ENCODE data around the gene ZFR2.
"Not testable (repeated sequence)": the region's sequence is repeated elsewhere in the genome, so short reads cannot be mapped to it uniquely, and the experiment has no call there.

ZFR2 gene

DNA sequence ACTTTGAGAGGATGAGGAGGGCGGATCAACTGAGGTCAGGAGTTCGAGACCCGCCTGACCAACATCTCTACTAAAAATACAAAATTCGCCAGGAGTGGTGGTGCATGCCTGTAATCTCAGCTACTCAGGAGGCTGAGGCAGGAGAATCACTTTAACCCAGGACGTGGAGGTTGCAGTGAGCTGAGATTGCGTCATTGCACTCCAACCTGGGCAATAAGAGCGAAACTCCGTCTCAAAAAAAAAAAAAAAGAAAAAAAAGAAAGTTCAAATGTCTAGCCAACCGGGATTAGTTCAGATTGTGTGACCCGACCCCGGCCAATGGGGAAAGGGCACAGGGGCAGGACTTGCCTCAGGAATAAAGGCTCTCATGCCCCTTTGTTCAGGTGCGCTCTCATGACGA lies 5.9 kb upstream of the ZFR2 start:
- DNase-seq (ENCODE audit: low read depth, low spot score), result not testable (repeated sequence)

DNA sequence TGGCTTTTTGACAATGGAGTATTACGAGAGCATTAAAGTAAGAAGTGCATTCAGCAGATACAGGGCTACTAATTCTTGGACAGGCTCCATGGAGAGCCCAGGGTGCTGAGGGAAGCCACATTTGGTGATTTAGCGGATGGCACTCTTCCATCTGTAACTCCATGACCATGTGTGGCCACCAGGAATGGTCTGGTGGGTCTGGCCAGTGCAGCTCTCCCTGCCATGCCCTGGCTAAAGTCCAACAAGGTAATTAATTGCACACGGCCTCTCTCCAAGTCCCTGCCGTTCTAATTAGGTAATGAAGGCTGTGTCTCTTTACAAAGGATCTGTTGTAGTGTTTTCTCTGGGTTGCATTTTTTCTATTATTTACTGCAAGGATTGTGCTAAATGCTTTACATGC lies 4.3 kb upstream of the ZFR2 start:
- no peak for DNase-seq (ENCODE audit: low read depth, low spot score)

DNA sequence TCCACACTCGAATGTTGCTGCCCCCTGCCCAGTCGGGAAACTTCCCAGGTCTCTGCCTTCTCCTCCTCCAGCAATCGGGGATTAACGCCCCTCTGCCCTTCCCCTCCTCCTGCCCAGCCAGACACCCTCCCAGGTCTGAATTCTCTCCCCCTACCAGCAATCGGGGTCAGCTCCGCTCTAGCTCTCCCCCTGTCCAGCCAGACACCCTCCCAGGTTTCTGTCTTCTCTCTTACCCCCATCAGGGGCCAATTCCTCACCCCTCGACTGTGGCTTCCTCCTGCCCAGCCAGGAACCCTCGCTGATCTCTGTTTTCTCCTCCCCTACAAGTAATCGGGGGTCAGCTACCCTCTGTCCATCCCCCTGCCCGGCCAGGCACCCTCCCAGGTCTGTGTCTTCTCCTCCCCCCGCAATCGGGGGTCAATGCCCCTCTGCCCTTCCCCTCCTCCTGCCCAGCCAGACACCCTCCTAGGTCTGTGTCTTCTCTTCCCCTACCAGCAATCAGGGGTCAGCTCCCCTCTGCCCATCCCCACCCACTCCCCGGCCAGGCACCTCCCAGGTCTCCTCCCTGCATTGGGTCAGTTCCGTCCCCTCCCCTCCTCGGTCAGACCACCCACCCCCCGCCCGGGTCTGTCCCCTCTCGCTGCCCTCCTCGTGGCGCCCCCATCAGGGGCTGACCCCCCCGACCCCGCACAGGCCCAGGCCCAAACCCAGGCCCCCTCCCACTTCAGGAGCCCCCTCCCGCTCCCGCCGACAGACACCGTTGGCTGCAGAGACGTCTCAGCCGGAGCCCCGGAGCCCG lies 668 bp downstream of the ZFR2 start:
- no peak for DNase-seq (ENCODE audit: low read depth, low spot score)

DNA sequence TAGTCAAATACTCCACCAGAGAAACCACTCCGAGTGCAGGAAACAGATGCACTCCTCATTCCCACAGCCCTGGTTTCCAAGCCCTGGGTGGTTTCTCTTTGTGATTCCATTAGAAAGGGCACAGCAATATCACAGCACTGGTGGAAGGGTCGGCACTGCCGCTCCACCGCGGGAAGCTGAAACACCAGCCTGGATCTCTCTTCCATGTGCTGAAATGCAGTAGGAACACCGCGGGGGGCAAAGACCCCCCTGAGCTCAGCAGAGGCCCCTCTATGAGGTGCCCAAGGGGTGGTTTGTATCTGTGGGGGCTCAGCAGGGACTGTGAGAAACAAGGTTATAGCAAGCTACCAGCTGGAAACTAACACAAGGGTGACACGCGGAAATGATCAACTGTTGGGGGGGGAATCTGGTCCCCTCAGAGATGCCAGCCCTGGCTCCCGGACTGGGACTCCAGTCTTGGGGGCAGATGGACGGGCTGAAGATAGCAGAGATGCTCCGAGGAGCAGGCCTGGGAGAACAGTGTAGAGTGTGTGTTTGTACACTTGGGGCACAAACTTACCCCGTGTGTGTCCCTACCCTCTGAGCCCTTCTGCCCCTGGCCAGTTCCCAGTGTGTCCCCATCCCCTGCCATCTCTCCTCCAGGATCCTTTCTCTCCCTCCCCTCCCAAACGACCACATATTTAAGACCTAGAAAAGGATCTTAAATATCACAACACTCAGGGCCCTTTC lies 1.8 kb downstream of the ZFR2 start:
- no peak for DNase-seq (ENCODE audit: low read depth, low spot score)

DNA sequence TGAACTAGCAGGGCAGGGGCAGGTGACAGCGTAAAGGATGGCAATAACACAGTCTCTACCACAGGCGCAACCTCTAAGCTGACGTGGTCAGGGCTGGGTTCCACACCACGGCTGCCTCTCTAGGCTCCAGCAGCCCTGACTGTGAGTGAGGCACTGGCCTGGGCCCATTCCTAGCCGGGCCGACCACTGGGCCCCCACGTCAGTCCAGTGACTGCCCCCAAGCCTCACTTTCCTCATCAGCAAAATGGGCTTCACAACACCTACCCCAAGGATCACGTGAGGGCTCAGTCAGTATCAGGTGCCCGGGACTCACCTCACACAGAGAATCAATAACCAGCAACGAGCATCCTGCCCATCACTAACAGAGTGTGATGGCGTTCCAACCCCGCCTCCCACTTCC lies 5.2 kb downstream of the ZFR2 start:
- no peak for DNase-seq (ENCODE audit: low read depth, low spot score)

DNA sequence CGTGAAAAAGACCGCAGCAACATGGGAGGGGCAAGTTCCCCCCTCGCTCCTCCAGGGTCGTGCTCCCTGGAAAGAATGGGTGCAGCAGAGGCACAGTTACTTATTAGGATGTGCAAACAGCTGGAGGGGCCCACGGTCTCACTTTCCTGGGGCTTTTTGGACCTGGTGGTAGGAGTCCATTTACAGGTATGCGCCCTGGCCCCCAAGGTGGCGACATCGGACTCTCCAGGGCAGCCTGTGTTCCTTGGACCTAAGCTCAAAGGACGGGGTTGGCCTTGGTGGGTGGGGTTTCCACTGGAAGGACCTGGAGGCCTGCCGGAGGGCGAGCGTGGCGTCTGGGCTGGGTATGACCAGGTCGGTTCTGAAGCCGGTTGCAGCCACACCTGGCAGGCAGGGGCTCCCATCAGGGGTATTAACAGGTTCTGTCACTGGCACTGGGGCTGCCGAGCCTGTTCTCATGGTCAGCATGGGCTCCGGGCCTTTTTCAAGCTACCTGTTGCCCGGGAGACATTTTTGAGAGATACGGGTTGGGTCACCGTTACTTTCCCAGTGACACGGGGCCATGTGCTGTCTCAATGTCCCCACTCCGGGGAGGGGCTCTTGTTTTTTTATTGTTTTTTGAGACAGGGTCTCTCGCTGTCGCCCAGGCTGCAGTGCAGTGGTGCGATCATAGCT lies 5.9 kb downstream of the ZFR2 start:
- DNase-seq (ENCODE audit: low read depth, low spot score), result no peak

DNA sequence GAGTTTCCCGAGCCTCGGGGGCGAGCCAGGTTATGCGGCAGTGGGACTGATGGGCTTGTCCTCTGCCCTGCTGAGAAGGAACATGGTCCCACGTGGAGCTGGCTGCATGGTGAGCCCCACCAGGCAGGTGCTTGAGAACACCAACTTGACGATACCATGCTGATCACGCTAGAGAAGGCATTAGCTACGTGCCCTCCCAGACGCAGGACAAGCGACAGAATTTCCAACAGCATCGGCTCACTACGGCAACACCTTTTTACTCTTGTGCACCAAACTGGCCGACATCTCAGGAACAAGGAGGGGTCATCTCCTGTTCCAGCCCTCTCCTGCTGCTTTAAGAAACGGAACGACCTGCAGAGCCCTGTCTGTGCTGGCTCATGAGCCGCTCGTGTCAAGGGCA lies 8.3 kb downstream of the ZFR2 start:
- no peak for DNase-seq (ENCODE audit: low read depth, low spot score)

DNA sequence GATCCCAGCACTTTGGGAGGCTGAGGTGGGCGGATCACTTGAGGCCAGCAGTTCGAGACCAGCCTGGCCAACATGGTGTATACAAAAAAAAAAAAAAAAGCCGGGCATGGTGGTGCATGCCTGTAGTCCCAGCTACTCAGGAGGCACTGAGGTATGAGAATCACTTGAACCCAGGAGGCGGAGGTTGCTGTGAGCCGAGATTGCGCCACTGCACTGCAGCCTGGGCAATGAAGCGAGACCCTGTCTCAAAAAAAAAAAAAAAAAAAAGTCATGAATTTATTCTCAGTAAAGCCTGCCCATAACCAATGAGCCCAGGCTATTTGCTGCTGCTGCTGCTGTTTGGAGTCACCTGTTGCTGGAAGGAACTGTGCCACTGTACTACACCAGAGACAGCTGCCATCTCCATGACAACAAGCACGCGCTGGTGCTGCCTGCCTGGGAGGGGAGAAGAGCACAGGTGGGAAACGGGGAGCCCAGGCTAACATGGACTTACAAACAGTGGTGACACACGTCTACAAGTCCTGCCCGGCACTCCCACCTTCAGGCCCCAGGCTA lies 11.3 kb downstream of the ZFR2 start:
- DNase-seq (ENCODE audit: low read depth, low spot score), result no peak

DNA sequence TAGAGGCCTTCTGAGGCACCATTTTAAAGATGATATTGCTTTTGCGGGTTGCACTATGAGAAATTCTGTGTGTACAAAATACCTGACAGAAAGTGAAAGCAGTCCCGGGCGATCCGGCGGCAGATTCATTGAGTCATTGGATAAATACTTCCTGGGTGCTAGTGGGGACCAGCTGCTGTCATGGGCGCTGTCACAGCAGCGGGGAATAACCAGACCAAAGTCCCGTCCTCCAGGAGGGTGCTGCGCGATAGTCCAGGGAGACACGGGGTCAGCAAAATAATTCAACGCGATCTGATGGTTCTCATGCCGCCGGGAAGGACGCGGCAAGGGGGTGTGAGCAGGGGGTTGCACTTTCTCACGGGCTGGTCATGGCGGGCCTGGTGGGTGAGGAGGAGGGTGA lies 13.5 kb downstream of the ZFR2 start:
- DNase-seq (ENCODE audit: low read depth, low spot score), result no peak

DNA sequence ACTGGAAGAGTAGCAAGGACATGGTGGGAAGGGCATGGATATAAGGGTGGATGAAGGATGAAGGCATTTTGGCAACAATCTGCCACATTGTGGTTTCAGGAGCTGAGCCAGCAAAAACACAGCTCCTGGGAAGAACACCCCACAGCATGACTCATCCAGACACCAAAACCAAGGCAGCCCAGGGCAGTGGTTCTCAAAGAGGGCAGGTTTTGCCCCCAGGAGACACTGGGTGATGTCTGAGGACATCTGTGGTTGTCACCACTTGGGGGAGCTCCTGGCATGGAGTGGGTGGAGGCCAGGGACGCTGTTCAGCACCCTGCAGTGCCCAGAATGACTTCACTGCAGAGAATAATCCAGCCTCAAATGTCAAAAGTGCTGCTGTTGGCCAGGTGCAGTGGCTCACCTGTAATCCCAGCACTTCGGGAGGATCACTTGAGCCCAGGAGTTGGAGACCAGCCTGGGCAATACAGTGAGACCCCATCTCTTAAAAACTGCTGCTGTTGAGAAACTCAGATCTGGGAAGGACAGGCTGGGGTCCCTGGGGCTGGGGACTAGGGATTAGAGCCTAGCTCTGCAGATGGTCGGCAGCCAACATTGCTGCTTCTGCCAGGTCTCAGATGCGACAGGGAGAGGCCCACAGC lies 16.1 kb downstream of the ZFR2 start:
- DNase-seq (ENCODE audit: low read depth, low spot score), result no peak

DNA sequence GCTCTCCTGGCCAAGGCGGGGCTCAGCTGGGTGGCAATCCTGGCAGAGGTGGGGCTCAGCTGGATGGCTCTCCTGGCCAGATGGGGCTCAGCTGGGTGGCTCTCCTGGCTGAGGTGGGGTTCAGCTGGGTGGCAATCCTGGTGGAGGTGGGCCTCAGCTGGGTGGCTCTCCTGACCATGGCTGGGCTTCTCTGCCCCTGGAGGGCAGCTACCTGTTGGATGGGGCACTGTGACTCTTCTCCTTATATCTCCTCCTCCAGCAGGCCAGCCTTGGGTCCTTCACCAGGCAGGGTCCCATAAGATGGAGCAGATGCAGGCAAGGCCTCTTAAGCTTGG lies 16.7 kb downstream of the ZFR2 start:
- DNase-seq (ENCODE audit: low read depth, low spot score), result no peak

DNA sequence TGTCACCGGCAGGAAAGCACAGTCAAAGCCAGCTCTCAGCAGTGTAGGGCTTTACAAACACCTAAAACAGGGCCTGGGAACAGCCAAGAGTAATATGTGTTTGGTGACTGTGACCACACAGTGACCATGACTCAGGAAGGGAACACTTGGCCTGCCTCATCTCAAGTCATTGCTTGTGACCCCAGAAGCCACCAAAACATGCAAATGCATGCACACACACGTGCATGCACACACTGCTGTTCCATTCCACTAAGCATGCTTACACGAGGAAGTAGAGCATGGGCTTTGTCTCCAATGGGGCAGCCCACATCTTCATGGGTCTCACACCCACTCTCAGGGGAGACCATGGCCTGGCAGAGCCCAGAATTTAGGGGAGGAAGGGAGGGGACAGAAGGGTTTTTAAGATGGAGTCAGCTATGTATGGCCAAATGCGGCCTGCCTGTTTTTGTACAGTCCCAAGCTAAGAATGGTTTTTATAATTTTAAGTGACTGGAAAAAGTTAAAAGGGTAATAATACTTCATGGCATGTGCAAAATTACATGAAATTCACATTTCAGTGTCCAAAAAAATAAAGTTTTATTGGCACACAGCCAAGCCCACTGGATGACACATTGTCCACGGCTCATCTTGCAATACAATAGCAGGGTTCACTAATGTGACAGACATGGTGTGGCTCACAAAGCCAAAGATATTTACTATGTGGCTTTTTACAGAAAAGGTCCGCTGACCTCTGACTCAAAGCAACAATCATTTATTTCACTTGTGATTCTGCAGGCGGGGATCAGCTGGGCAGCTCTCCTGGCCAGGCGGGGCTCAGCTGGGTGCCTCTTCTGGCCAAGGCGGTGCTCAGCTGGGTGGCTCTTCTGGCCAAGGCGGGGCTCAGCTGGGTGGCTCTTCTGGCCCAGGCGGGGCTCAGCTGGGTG lies 17.3 kb downstream of the ZFR2 start:
- DNase-seq (ENCODE audit: low read depth, low spot score), result no peak

DNA sequence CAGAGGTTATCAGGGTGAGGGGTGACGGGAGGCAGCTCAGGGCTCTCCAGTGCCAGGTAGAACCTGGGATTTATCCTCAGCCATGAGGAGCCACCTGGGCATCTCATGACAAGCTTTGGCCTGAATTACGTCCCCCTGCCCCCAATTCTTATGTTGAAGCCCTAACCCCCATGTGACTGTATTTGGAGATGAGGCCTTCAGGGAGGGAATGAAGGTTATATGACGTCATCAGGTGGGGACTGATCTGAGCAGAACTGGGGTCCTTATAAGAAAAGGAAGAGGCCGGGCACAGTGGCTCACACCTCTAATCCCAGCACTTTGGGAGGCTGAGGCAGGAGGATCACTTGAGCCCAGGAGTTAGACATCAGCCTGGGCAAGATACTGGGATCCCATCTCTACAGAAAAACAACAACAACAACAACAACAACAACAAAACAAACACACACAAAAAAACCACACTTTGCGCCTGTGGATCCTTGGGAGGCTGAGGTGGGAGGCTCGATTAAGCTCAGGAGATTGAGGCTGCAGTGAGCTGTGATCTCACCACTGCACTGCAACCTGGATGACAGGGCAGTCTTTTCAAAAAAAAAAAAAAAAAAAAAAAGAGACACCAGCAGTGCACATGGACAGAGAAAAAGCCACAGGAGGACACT lies 18.4 kb downstream of the ZFR2 start:
- no peak for DNase-seq (ENCODE audit: low read depth, low spot score)

DNA sequence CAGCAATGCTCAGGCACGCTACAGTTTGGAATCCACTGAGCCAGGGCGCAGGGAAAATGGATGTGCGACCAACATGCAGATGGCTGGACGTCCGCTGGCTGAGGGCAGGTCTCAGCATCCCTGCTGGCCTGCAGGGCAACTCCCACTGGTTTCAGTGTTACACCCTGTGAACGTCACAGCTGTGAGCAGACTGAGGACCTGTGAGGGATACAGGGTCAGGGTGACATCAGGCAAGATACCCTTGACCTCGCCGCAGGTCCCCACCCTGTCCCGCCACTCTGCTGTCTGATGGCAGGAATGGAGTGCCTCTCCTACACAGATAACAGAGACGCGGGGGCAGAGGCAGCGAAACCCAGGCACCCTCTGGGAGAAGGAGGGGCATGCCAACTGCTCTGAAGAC lies 19.1 kb downstream of the ZFR2 start:
- no peak for DNase-seq (ENCODE audit: low read depth, low spot score)

DNA sequence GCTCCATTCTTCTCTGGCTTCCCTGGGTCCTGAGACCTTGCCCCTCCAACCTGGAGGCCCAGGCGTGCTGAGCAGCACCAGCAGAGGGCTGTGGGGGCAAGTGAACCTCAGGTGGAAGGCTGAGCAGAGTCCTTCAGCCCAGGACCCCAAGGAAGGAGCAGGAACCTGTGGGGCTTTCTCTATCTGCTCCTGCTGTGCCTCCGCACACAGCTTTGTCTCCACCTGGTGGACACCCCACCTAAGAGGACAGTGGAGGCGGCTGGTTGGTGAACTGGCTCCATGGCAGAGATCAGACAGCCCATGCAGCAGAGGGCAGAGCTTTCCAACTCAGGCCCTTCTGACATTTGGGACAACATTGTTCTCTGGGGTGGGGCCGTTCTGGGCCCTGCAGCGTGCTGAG lies 19.7 kb downstream of the ZFR2 start:
- no peak for DNase-seq (ENCODE audit: low read depth, low spot score)

DNA sequence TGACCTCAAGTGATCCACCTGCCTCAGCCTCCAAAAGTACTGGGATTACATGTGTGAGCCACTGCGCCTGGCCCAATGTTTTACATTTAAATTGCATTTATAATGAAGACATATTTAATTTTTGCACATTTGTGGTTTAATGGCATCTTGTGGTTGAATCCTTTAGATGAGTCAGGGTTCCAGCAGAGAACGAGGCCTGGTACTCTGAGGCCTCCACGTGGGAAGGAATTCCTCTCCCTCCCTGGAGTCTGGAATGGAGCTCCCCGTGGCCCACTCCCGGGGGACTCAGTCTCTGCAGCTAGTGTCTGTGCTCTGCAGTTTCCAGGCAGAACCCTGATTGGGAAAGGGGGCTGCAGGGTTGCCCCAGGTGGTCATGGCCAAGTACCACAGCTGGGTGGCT lies 24.2 kb downstream of the ZFR2 start:
- DNase-seq (ENCODE audit: low read depth, low spot score), result no peak

DNA sequence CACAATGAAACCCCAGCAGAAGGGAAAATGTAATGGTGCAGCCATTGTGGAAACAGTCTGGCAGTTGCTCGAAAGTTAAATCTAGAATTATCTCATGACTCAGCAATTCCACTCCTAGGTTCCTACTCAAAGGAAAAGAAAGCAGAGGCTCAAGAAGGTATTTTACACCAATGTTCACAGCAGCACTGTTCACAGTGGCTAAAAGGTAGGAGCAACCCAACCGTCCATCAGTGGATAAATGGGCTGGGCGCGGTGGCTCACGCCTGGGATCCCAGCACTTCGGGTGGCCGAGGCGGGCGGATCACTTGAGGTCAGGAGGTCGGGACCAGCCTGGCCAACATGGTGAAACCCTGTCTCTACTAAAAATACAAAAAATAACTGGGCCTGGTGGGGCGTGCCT lies 25.9 kb downstream of the ZFR2 start:
- DNase-seq (ENCODE audit: low read depth, low spot score), result no peak

DNA sequence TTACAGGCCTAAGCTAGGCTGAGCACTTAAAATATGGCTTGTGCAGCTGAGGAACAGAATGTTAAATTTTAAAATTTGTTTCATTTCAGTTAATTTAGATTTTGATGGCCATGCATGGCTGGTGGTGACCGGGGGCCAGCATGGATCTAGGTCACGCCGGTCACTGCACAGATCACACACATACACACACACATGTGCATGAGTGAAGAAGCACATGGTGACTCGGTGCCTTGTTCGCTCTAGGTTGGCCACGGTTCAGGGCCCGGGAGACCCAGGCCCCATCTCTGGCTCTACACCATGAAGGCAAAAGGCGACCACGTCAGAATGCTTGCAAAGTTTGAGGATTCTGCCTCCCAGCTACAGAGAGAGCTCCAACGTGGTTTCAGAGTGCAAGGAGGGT lies 28.0 kb downstream of the ZFR2 start:
- no peak for DNase-seq (ENCODE audit: low read depth, low spot score)

DNA sequence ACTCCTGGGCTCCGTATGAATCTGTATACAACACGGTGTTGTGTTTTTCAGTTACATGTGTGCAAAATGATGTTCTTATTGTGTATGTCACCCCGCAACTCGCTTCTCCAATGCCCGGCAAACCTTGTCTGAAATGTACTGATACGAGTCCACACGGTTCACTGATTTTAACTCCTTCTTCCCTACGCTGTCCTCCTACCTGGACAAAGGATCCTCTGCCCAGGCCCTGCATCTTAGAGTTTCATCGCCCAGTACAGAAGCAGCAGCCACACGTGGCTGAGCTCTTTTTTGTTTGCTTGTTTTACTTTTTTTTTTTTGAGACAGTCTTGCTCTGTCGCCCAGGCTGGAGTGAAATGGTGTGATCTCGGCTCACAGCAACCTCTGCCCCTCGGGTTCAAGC lies 28.9 kb downstream of the ZFR2 start:
- no peak for DNase-seq (ENCODE audit: low read depth, low spot score)

DNA sequence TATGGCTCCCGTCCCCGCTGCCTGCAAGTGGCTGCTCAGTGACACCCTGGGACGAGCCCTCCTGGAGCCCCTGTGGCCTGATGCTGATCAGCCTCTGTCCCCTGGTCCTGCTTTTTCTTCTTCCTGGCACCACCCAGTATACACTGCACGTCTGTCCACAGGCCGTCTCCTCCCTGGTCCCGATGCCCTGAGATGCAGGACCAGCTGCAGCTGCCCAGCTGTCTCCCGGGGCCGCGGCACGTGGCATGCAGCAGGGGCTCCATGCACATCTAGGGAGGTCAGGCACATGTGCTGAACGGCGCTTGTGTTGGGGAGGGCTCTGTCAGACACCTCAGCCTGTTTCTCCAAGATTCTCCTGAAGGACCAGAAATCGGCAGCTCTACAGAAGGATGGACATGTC lies 30.2 kb downstream of the ZFR2 start:
- no peak for DNase-seq (ENCODE audit: low read depth, low spot score)

DNA sequence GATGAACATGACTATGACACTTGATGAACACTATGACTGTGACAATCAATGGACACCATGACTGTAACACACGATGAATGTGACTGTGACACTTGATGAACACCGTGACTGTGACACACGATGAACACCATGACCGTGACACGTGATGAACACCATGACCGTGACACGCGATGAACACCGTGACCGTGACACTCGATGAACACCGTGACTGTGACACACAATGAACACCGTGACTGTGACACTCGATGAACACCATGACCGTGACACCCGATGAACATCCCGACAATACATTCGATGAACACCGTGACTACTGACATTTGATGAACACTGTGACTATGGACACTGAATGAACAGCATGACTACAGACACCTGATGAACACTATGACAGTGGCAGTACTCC lies 30.9 kb downstream of the ZFR2 start:
- no peak for DNase-seq (ENCODE audit: low read depth, low spot score)

All from activated CD4-positive, CD25-positive, alpha-beta regulatory T cell treated with anti-CD3 and anti-CD28 coated beads, Interleukin-2, amount 50 U/mL, for 16 hours (primary cell).